ENCODE results near the gene STAG3. TPM values are rescaled to one million over a fixed set of nuclear protein-coding genes. Genes with fewer than 3 reads are reported as not detected.
A peak's percentile ranks its signal among the peaks of the same experiment; 100 is the strongest.
"Not testable (repeated sequence)": the region's sequence is repeated elsewhere in the genome, so short reads cannot be mapped to it uniquely, and the experiment has no call there.

The STAG3 gene
- total and polyA plus RNA-seq, 2 donors (not counting 3 experiments of a cell fraction or from before 2014, with no cell fraction given): 0.29 to 1.4 TPM

DNA sequence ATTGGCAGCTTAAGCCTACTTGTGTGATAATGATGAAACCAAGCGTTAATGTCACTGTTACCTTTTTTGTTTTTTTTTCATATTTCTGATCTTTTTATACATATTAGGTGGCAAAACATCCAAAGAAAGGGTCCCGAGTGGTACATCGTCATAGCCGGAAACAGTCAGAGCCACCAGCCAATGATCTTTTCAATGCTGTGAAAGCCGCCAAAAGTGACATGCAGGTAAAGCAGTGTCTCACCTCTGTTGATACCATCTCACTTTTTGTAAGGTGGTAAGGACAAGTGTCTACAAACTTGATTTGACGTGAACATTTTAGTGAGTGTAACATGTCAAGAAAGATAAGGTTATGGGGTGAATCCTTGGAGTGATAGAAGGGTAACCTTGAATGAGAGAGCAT lies 4.9 kb downstream of the STAG3 start:
- H3K36me3 ChIP-seq (ENCODE audit: control insufficient read depth in 2 of 2, extremely low read depth in 1 of 2, insufficient read depth in 2 of 2, low read length in 2 of 2); H3K4me1 ChIP-seq (ENCODE audit: control insufficient read depth, extremely low read depth, insufficient read depth, low read length); H3K4me2 ChIP-seq (ENCODE audit: insufficient read depth, low read length); H4K20me1 ChIP-seq (replicated peaks; ENCODE audit: control insufficient read depth, extremely low read depth, insufficient read depth, low read length); intact Hi-C loops (cut with micrococcal nuclease); H3K9ac ChIP-seq (replicated peaks; ENCODE audit: extremely low read depth, insufficient read depth, low read length); H3K9me3 ChIP-seq (replicated peaks; ENCODE audit: control insufficient read depth, insufficient read depth, low read length); H3K9me1 ChIP-seq (replicated peaks; ENCODE audit: control insufficient read depth, extremely low read depth, insufficient read depth, low read length); H3K4me3 ChIP-seq (replicated peaks in 1 of 3; ENCODE audit: insufficient read depth in 1 of 3, low read depth in 1 of 3, low read length in 3 of 3); H3K79me2 ChIP-seq (ENCODE audit: control insufficient read depth, insufficient read depth, low read length); POLR2A ChIA-PET; H3K27me3 ChIP-seq (ENCODE audit: control insufficient read depth in 2 of 2, insufficient read depth in 2 of 2, low read length in 2 of 2); BruUV-seq (replicated peaks); dilution Hi-C loops (cut with MboI; ENCODE audit: extremely low pct_ligation_motif_present, low sequenced_read_pairs); H2AFZ ChIP-seq (ENCODE audit: low read depth, low read length); DNase-seq (ENCODE audit: low read depth, low spot score); H3K27ac ChIP-seq (ENCODE audit: insufficient read depth, low read depth, low read length): not testable (repeated sequence)
- CTCF ChIA-PET: interaction anchor here (0.9 kb wide), 1 partner anchor 11 kb away, joined by 3 read pairs; no protein-coding TSS in a partner anchor
- FAIRE-seq: peak; percentile 35

DNA sequence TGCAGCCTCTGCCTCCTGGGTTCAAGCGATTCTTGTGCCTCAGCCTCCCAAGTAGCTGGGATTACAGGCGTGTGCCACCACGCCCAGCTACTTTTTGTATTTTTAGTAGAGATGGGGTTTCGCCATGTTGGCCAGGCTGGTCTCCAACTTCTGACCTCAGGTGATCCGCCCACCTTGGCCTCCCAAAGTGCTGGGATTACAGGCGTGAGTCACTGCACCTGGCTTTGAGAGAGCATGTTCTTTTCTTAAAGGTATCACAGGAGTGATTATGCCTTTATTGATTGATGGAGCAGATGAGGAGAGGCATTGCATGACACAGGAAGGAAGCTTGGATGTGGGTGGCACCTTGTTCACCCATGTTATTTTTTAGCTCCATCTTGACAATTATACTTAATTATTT lies 5.4 kb downstream of the STAG3 start:
- H3K4me1 ChIP-seq (ENCODE audit: control insufficient read depth, extremely low read depth, insufficient read depth, low read length); H3K36me3 ChIP-seq (ENCODE audit: control insufficient read depth in 2 of 2, extremely low read depth in 1 of 2, insufficient read depth in 2 of 2, low read length in 2 of 2); BruUV-seq (replicated peaks); H3K4me3 ChIP-seq (replicated peaks in 1 of 3; ENCODE audit: insufficient read depth in 1 of 3, low read depth in 1 of 3, low read length in 3 of 3); CTCF ChIA-PET; intact Hi-C loops (cut with micrococcal nuclease); H2AFZ ChIP-seq (ENCODE audit: low read depth, low read length); DNase-seq (ENCODE audit: low read depth, low spot score); H3K27me3 ChIP-seq (ENCODE audit: control insufficient read depth in 2 of 2, insufficient read depth in 2 of 2, low read length in 2 of 2); H3K27ac ChIP-seq (ENCODE audit: insufficient read depth, low read depth, low read length); POLR2A ChIA-PET; H4K20me1 ChIP-seq (replicated peaks; ENCODE audit: control insufficient read depth, extremely low read depth, insufficient read depth, low read length); H3K9me1 ChIP-seq (replicated peaks; ENCODE audit: control insufficient read depth, extremely low read depth, insufficient read depth, low read length); H3K9ac ChIP-seq (replicated peaks; ENCODE audit: extremely low read depth, insufficient read depth, low read length); FAIRE-seq; H3K9me3 ChIP-seq (replicated peaks; ENCODE audit: control insufficient read depth, insufficient read depth, low read length); H3K4me2 ChIP-seq (ENCODE audit: insufficient read depth, low read length); H3K79me2 ChIP-seq (ENCODE audit: control insufficient read depth, insufficient read depth, low read length); dilution Hi-C loops (cut with MboI; ENCODE audit: extremely low pct_ligation_motif_present, low sequenced_read_pairs): not testable (repeated sequence)

DNA sequence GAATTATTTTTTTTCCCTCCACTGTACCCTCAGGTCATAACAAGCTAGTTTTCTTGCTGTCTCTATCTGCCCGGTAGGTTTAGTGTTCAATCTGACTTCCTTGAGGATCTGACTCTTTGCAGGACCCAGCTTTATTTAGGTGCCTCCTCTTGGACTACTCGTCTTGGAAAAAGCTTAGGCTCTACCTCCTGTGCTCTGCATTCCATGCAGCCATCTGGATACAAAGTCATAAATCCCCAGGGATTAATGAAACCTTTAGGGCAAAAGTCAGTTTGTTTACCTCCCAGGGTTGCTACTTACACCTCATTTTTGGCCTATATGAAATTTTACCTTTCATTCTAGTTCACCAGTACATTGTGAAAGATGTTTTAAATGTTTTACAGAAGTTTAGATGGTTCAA lies 8.0 kb downstream of the STAG3 start:
- intact Hi-C loops (cut with micrococcal nuclease) (no loop called here), dilution Hi-C loops (cut with MboI; ENCODE audit: extremely low pct_ligation_motif_present, low sequenced_read_pairs) (no loop called here)
- Histone ChIP-seq H3K9me3 (replicated peaks; ENCODE audit: control insufficient read depth, insufficient read depth, low read length) (no peaks in the 10 kb centered on the region), H3K9me1 (replicated peaks; ENCODE audit: control insufficient read depth, extremely low read depth, insufficient read depth, low read length) (no peaks in the 10 kb centered on the region), H3K27me3 (ENCODE audit: control insufficient read depth in 2 of 2, insufficient read depth in 2 of 2, low read length in 2 of 2) (peaks cover 2 to 4% of the 10 kb centered on the region in 2 experiments), H3K36me3 (ENCODE audit: control insufficient read depth in 2 of 2, extremely low read depth in 1 of 2, insufficient read depth in 2 of 2, low read length in 2 of 2) (no peaks in the 10 kb centered on the region), H3K4me3 (replicated peaks in 1 of 3; ENCODE audit: insufficient read depth in 1 of 3, low read depth in 1 of 3, low read length in 3 of 3) (no peak overlapping the region), H3K4me2 (ENCODE audit: insufficient read depth, low read length) (no peak overlapping the region), H3K79me2 (ENCODE audit: control insufficient read depth, insufficient read depth, low read length) (no peaks in the 10 kb centered on the region), H3K4me1 (ENCODE audit: control insufficient read depth, extremely low read depth, insufficient read depth, low read length) (no peaks in the 10 kb centered on the region), H3K9ac (replicated peaks; ENCODE audit: extremely low read depth, insufficient read depth, low read length) (no peak overlapping the region), H3K27ac (ENCODE audit: insufficient read depth, low read depth, low read length) (no peak overlapping the region), H4K20me1 (replicated peaks; ENCODE audit: control insufficient read depth, extremely low read depth, insufficient read depth, low read length) (no peaks in the 10 kb centered on the region), H2AFZ (ENCODE audit: low read depth, low read length) (no peak overlapping the region)
- CTCF ChIA-PET: interaction anchor here (1.2 kb wide), 1 partner anchor 17 kb away, joined by 4 read pairs; the partner anchor contains the start of gene GAL3ST4
- DNase-seq (ENCODE audit: low read depth, low spot score): no peak
- BruUV-seq (replicated peaks): no TSS peak
- FAIRE-seq: no peak
- POLR2A ChIA-PET: no interaction called here
- no peak for TF ChIP-seq POLR2A (IDR thresholded peaks at IDR 0.05; ENCODE audit: low read depth, low read length)
- TF ChIP-seq, protein P1, sequence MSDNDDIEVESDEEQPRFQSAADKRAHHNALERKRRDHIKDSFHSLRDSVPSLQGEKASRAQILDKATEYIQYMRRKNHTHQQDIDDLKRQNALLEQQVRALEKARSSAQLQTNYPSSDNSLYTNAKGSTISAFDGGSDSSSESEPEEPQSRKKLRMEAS (IDR thresholded peaks at IDR 0.05; ENCODE audit: insufficient read depth, insufficient read length): no peak
- no peak for TF ChIP-seq GATA2 (IDR thresholded peaks at IDR 0.05; ENCODE audit: insufficient read depth, insufficient read length, low read depth, low read length)
- TF ChIP-seq MYC (IDR thresholded peaks at IDR 0.05; ENCODE audit: low read depth, low read length): no peak
- no peak for TF ChIP-seq JUN (IDR thresholded peaks at IDR 0.05; ENCODE audit: borderline replicate concordance, insufficient read depth, insufficient read length, low read depth)
- no peak for TF ChIP-seq EZH2 (IDR thresholded peaks at IDR 0.05; ENCODE audit: borderline replicate concordance, low read depth, low read length, severe bottlenecking)
- no peak for TF ChIP-seq FOS (IDR thresholded peaks at IDR 0.05; ENCODE audit: borderline replicate concordance, insufficient read depth, low read length)
- TF ChIP-seq, protein P2, sequence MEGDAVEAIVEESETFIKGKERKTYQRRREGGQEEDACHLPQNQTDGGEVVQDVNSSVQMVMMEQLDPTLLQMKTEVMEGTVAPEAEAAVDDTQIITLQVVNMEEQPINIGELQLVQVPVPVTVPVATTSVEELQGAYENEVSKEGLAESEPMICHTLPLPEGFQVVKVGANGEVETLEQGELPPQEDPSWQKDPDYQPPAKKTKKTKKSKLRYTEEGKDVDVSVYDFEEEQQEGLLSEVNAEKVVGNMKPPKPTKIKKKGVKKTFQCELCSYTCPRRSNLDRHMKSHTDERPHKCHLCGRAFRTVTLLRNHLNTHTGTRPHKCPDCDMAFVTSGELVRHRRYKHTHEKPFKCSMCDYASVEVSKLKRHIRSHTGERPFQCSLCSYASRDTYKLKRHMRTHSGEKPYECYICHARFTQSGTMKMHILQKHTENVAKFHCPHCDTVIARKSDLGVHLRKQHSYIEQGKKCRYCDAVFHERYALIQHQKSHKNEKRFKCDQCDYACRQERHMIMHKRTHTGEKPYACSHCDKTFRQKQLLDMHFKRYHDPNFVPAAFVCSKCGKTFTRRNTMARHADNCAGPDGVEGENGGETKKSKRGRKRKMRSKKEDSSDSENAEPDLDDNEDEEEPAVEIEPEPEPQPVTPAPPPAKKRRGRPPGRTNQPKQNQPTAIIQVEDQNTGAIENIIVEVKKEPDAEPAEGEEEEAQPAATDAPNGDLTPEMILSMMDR (IDR thresholded peaks at IDR 0.05; ENCODE audit: extremely low read depth in 1 of 2, insufficient read depth in 1 of 2, low read depth in 1 of 2, low read length in 2 of 2): no peak
- no peak for TF ChIP-seq POLR2AphosphoS5 (IDR thresholded peaks at IDR 0.05; ENCODE audit: insufficient read depth, low read depth, low read length)

Measured in endothelial cell of umbilical vein (primary cell).